ENCODE results near the gene ADGRG6. TPM values are rescaled to one million over a fixed set of nuclear protein-coding genes. Genes with fewer than 3 reads are reported as not detected.

The ADGRG6 gene
- total and polyA plus RNA-seq, 10 of the 15 experiments (the other 5 are each of a cell fraction or from before 2014, with no cell fraction given), result 0.01 to 0.24 (median 0.13) TPM; not detected in 7

DNA sequence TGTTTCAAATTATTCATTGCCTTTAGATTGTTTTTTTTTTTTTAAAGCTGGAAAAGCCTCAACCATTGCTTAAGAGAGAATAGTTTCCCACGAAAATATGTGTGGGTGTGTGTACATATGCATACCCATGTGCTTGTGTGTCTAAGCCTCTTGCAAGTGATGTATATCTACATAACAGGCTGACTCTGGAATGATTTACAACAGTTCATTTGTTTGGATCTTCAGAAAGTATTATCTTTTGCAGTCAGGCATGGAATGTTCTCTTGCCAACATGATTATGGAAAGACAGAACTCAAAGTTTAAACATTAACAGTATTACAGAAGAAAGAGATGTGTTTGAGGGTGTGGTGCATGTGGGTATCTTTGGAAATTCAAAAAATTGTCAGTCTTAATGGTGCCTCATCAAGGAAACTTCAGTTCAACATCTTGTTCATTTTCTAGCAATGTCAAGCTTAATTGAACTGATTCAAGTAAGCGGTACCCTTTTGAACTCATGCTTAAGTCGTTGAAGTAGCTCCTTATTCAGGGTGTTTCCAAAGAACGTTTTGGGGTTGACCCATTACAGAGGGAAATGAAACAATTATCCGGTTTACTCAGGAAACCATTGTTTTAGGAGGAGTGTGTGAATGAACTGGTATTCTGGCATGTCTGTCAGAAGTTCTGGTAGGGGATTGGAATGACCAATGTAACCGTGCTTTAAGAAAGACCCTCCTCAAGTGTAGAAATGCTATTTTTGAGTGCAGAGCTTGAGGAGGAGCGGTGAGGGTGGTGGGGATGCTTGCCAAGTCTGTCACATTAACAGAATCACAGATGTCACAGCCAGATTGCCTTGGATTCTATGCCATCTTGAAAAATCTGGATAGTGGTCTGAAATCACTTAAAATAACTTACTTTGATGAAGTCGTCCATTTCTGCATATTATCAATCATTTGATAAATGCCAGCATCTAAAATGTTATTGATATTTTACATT is 60.3 kb downstream of the ADGRG6 start:
- RAD21 ChIA-PET (ENCODE audit: unreplicated experiment), result no interaction called here
- DNase-seq (ENCODE audit: low read depth, low spot score) (no peak), FAIRE-seq (no peak), ATAC-seq (no peak)
- no peak overlapping the region for H3K4me2 ChIP-seq (ENCODE audit: control insufficient read depth, insufficient read depth)
- no peak overlapping the region for H3K27ac ChIP-seq (ENCODE audit: control insufficient read depth, insufficient read depth)
- BruUV-seq (replicated peaks), result no TSS peak
- intact Hi-C loops (cut with micrococcal nuclease; ENCODE audit: unreplicated experiment) (no loop called here), in situ Hi-C loops (cut with MboI) (no loop called here)
- no peaks in the 10 kb centered on the region for H3K79me2 ChIP-seq (ENCODE audit: control insufficient read depth, insufficient read depth, low read length)
- H3K4me3 ChIP-seq, result no peak overlapping the region
- no peaks in the 10 kb centered on the region for H3K4me1 ChIP-seq (ENCODE audit: control insufficient read depth, insufficient read depth, low read length)
- H3K36me3 ChIP-seq (ENCODE audit: control insufficient read depth in 2 of 2, insufficient read depth in 2 of 2, low read length in 1 of 2), result no peaks in the 10 kb centered on the region
- no peaks in the 10 kb centered on the region for H4K20me1 ChIP-seq (ENCODE audit: control insufficient read depth, insufficient read depth)
- no peaks in the 10 kb centered on the region; a peak in 1 of 4 replicates for H3K27me3 ChIP-seq (replicated peaks in 1 of 2; ENCODE audit: control insufficient read depth in 2 of 2, insufficient read depth in 2 of 2, low read length in 1 of 2)
- no peak overlapping the region for H3K9ac ChIP-seq (ENCODE audit: control insufficient read depth, insufficient read depth, low read length)
- POLR2A ChIA-PET, result no interaction called here
- no peak overlapping the region for H2AFZ ChIP-seq (ENCODE audit: control insufficient read depth, low read depth, low read length)
- WGBS (ENCODE audit: insufficient coverage, insufficient replicate concordance, low lambda C conversion rate, missing lambda C conversion rate), result 16% methylated on average over 8 of the region's 8 CpGs
- CTCF ChIA-PET, result interaction anchor here (0.7 to 0.9 kb wide), 2 partner anchors 9 to 230 kb away, joined by 3 to 4 read pairs; no protein-coding TSS in a partner anchor
- SMC1A ChIA-PET (ENCODE audit: uncharacterized antibody, unreplicated experiment), result no interaction called here
- H3K9me3 ChIP-seq (replicated peaks; ENCODE audit: control insufficient read depth, insufficient read depth, low read length), result no peaks in the 10 kb centered on the region
- TF ChIP-seq, protein P1, sequence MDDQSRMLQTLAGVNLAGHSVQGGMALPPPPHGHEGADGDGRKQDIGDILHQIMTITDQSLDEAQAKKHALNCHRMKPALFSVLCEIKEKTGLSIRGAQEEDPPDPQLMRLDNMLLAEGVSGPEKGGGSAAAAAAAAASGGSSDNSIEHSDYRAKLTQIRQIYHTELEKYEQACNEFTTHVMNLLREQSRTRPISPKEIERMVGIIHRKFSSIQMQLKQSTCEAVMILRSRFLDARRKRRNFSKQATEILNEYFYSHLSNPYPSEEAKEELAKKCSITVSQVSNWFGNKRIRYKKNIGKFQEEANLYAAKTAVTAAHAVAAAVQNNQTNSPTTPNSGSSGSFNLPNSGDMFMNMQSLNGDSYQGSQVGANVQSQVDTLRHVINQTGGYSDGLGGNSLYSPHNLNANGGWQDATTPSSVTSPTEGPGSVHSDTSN (IDR thresholded peaks at IDR 0.05; ENCODE audit: insufficient replicate concordance, low read depth, low read length), result no peak
- no peak for TF ChIP-seq WRNIP1 (IDR thresholded peaks at IDR 0.05; ENCODE audit: borderline replicate concordance, low read depth, low read length)
- no peak for TF ChIP-seq YBX1 (IDR thresholded peaks at IDR 0.05)
- TF ChIP-seq KDM1A (IDR thresholded peaks at IDR 0.05; ENCODE audit: borderline replicate concordance), result no peak
- no peak for TF ChIP-seq MTA2 (IDR thresholded peaks at IDR 0.05; ENCODE audit: low read depth)
- TF ChIP-seq, protein P2, sequence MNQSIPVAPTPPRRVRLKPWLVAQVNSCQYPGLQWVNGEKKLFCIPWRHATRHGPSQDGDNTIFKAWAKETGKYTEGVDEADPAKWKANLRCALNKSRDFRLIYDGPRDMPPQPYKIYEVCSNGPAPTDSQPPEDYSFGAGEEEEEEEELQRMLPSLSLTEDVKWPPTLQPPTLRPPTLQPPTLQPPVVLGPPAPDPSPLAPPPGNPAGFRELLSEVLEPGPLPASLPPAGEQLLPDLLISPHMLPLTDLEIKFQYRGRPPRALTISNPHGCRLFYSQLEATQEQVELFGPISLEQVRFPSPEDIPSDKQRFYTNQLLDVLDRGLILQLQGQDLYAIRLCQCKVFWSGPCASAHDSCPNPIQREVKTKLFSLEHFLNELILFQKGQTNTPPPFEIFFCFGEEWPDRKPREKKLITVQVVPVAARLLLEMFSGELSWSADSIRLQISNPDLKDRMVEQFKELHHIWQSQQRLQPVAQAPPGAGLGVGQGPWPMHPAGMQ (IDR thresholded peaks at IDR 0.05; ENCODE audit: borderline replicate concordance), result no peak
- TF ChIP-seq TAF1 (IDR thresholded peaks at IDR 0.05; ENCODE audit: borderline replicate concordance, low read depth, low read length), result no peak
- no peak for TF ChIP-seq NFXL1 (IDR thresholded peaks at IDR 0.05; ENCODE audit: borderline replicate concordance)
- TF ChIP-seq CHD4 (IDR thresholded peaks at IDR 0.05), result no peak
- TF ChIP-seq GATAD2B (conservative IDR thresholded peaks at IDR 0.05; ENCODE audit: low read depth), result no peak
- TF ChIP-seq MEF2B (IDR thresholded peaks at IDR 0.05; ENCODE audit: partially characterized antibody, poor library complexity, severe bottlenecking), result no peak
- TF ChIP-seq NR2C1 (IDR thresholded peaks at IDR 0.05), result no peak
- TF ChIP-seq FOXM1 (IDR thresholded peaks at IDR 0.05; ENCODE audit: low read depth, low read length), result no peak
- TF ChIP-seq, protein P3, sequence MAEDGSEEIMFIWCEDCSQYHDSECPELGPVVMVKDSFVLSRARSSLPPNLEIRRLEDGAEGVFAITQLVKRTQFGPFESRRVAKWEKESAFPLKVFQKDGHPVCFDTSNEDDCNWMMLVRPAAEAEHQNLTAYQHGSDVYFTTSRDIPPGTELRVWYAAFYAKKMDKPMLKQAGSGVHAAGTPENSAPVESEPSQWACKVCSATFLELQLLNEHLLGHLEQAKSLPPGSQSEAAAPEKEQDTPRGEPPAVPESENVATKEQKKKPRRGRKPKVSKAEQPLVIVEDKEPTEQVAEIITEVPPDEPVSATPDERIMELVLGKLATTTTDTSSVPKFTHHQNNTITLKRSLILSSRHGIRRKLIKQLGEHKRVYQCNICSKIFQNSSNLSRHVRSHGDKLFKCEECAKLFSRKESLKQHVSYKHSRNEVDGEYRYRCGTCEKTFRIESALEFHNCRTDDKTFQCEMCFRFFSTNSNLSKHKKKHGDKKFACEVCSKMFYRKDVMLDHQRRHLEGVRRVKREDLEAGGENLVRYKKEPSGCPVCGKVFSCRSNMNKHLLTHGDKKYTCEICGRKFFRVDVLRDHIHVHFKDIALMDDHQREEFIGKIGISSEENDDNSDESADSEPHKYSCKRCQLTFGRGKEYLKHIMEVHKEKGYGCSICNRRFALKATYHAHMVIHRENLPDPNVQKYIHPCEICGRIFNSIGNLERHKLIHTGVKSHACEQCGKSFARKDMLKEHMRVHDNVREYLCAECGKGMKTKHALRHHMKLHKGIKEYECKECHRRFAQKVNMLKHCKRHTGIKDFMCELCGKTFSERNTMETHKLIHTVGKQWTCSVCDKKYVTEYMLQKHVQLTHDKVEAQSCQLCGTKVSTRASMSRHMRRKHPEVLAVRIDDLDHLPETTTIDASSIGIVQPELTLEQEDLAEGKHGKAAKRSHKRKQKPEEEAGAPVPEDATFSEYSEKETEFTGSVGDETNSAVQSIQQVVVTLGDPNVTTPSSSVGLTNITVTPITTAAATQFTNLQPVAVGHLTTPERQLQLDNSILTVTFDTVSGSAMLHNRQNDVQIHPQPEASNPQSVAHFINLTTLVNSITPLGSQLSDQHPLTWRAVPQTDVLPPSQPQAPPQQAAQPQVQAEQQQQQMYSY (CRISPR knock-in tag; IDR thresholded peaks at IDR 0.05), result no peak
